ENCODE measurements around the gene RBM34. TPM values are rescaled to one million over a fixed set of nuclear protein-coding genes. Genes with fewer than 3 reads are reported as not detected.

Gene RBM34, protein sequence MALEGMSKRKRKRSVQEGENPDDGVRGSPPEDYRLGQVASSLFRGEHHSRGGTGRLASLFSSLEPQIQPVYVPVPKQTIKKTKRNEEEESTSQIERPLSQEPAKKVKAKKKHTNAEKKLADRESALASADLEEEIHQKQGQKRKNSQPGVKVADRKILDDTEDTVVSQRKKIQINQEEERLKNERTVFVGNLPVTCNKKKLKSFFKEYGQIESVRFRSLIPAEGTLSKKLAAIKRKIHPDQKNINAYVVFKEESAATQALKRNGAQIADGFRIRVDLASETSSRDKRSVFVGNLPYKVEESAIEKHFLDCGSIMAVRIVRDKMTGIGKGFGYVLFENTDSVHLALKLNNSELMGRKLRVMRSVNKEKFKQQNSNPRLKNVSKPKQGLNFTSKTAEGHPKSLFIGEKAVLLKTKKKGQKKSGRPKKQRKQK
- 47.7 and 51.6 TPM in 2 replicates for total RNA-seq

GRCh38 chr1:235160957-235161684 lies at the start of gene RBM34:
Gene RBM34, minus strand, starts transcription at chr1:235161250. Its CDS starts 24 bp downstream, at chr1:235161226.

DNA sequence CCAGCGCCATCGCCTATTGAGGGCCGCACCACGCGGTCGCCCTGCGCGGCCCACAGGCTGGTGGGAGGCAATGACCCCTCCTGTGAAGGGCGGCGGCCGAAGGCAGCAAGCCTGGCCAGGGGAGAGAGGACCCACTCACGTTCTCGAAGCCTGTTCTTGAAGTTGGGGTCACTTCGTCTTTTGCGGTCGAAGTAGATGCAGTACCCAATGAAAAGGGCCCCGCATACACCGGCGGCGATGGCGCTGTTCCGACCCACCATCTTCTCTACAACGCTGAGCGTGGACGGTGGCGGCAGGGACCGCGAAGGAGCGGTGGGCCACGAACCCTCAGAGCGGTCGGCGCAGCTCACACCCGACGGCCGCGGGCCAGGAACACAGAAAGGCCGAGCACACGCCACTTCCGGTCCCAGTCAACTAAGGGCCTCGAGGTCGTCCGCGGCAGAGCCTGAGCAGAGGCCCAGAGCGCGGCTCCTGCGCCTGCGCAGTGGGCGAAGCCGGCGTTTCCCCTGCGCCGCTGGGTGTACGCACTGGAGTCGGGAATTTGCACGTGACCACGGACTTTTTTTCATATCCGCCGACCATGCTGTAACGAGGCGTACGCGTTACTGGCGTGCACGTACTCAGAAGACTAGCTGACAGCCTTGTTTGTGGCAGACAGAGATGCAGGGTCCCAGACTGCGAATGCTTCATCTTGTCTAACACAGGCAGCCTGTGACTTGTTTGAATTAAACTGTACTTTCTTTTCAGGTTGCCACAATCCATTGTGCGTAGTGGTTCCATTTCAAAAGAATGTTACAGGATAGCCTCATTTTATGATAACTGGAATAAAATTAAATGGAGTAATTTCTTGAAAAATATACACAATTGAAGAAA lies 32.4 kb downstream of the RBM34 start, which contains the start of gene TOMM20:
Gene TOMM20 (minus strand): TSS at position 382 of the 873 bp plus-strand sequence. CDS start 122 bp downstream, at position 260.

Small RNAs within 50 kb of the gene (small RNA-seq; reads per million reads assigned to genes)
- gene AL732292.1: not detected
- 0.27 reads per million, percentile 4 among the genes with 10 or more reads in this experiment for gene MIR4753
- gene SNORA14B: 87.0 reads per million, percentile 99 among the genes with 10 or more reads in this experiment

Other genes starting within 250 kb of the RBM34 start
- 101 and 110 TPM in 2 replicates for gene TOMM20, start 32.4 kb downstream of the RBM34 start, total RNA-seq
- gene ARID4B, start 166.9 kb upstream of the RBM34 start, total RNA-seq: 31.0 and 63.0 TPM in 2 replicates
- gene GGPS1, start 167.3 kb upstream of the RBM34 start, total RNA-seq: 19.1 and 21.9 TPM in 2 replicates
- gene TBCE, start 206.2 kb upstream of the RBM34 start, total RNA-seq: 18.9 and 21.6 TPM in 2 replicates